ENCODE measurements around the gene ZNF280A.
"Not testable (repeated sequence)": the region's sequence is repeated elsewhere in the genome, so short reads cannot be mapped to it uniquely, and the experiment has no call there.

Gene ZNF280A

DNA sequence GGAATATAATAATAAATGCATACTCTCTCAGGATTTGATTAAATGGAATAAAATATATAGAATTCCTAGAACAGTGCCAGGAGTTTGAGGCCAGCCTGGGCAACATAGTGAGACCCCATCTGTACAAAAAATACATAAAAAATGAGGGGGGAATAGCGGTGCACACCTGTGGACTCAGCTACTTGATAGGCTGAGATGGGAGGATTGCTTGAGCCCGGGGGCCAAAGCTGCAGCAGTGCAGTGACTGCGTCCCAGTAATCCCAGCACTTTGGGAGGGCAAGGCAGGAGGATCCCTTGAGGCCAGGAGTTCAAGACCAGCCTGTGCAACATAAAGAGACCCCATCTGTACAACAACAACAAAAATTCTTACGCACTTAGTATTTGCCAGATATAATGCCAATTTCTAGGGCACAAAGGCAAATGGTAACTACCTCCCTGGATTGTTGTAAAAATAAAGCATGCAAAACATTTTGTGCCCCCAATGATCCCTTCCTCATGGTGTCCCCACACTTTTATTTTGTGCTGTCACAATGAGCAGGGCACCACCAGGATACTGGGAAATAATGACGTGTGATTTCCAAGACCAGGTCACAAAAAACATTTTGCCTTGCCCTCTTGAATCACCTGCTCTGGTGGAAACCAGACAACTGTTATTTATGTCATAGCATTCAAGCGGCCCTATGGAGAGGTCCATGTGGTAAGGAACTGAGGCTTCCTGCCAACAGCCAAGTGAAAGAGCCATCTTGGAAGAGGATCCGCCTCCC is 18.3 kb upstream of the ZNF280A start:
- DNase-seq, result no peak

DNA sequence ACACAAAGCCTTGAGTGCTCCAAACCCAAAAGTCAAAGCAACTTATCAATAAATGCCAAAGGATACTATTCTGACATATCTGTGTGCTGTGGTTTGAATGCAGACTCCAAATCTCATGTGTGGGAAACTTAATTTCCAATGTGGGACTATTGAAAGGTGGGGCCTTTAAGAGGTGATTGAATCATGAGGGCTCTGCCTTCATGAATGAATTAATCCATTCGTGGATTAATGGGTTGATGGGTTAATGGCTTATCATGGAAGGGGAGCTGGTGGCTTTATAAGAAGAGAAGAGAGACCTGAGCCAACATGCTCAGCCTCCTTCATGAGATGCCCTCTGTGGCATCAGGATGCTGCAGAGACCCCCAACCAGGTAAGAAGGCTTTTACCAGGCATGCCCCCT is 16.8 kb upstream of the ZNF280A start:
- DNase-seq, result no peak

DNA sequence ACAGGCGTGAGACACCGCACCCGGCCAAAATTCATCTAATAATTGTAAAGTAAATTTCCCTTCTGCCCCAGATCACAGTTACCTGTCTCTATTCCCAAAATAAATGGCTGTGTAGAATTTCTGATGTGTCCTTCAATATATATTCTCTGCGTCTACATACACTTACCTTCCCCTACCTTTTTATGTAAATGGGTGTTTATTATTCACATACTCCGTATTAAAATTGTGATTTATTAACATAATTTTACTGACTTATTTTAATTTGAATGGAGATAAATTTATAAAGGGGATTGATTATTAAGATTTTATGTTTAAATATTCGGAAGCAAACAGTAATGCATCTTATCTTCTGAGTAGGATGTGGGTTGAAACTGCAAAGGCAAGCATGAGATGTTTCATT is 16.4 kb upstream of the ZNF280A start:
- no peak for DNase-seq

DNA sequence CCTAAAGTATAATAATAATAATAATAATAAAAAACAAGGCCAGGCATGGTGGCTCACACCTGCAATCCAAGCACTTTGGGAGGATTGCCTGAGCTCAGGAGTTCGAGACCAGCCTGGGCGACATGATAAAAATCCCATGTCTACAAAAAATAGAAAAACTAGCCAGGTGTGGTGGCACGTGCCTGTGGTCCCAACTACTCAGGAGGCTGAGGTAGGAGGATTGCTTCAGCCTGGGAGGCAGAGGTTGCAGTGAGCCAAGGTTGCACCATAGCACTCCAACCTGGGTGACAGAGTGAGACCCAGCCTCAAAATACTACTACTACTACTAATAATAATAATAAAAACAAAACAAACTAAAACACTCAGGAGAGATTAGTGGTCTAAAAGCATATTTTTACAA is 15.6 kb upstream of the ZNF280A start:
- no peak for DNase-seq

DNA sequence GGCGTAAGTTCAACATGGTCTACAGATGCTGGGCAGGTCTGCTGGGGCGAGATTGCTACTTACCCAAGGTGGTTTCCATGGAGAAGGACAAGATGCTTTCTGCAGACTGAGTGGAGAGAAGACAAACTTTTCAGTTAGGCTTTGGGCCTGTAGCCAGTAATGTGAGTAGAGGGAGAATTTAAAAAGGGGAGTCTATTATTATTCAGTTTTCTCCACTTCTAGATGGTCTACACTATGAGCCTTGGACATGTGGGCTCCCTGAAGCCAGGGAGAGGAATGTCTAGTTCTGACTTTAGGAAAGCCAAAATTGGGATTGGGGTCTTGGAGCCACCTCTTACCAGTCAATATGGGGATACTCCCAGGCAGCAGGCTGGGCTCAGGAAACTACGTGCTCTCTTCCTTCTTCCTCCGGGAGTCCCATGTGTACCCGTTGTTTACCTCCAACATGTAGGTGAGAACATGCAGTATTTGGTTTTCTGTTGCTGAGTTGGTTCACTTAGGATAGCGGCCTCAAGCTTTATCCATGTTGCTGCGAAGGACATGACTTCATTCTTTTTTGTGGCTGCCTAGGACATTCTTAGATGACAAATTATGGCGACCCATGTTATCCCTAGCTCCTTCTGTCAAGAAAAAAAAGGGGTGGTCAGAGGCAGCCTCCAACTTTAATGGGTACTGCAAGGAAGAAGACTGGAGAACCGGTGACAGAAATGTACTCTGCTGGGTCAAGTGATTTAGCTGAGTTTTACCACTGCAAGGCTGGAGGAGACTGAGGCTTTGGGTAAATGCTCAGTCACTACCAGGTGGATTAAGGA is 14.7 kb upstream of the ZNF280A start:
- DNase-seq, result no peak

DNA sequence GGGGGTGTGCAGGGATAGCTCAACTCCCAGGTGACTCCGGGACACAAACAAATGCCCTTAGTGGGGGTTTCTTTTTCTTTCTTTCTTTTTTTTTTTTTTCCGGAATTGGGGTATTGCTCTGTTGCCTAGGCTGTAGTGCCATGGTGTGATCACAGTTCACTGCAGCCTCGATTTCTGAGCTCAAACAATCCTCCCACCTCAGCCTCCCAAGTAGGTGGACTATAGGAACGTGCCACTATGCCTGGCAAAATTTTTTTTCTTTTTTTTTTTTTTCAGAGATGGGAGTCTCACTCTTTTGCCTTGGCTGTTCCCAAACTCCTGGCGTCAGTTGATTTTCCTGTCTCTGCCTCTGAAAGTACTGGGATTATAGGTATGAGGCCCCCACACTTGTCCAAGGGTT is 13.8 kb upstream of the ZNF280A start:
- no peak for DNase-seq

DNA sequence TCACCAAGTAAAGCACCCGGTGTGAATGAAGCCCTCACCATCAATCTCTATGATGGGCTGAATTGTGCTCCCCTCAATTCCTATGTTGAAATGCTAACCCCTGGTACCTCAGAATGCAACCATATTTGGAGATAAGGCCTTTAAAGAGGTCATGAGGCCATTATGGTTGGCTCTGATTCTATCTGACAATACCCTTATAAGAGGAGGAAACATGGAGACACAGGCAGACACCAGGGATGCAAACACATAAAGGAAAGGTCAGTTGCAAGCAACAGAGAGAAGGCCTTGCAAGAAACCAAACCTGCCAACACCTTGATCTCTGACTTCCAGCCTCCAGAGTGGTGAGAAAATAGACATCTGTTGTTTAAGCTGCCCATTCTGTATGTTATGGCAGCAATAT is 13.3 kb upstream of the ZNF280A start:
- DNase-seq, result no peak

DNA sequence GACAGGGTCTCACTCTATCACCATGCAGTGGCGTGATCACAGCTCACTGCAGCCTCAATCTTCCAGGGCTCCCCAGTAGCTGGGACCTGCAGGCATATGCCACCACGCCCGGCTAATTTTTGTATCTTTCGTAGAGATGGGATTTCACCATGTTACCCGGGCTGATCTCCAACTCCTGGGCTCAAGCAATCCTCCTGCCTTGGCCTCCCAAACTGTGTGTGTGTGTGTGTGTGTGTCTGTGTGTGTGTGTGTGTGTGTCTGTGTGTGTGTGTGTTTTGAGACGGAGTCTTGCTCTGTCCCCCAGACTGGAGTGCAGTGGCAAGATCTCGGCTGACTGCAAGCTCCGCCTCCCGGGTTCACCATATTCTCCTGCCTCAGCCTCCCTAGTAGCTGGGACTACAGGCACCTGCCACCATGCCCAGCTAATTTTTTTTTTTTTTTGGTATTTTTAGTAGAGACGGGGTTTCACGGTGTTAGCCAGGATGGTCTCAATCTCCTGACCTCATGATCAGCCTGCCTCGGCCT is 12.5 kb upstream of the ZNF280A start:
- not testable (repeated sequence) for DNase-seq

DNA sequence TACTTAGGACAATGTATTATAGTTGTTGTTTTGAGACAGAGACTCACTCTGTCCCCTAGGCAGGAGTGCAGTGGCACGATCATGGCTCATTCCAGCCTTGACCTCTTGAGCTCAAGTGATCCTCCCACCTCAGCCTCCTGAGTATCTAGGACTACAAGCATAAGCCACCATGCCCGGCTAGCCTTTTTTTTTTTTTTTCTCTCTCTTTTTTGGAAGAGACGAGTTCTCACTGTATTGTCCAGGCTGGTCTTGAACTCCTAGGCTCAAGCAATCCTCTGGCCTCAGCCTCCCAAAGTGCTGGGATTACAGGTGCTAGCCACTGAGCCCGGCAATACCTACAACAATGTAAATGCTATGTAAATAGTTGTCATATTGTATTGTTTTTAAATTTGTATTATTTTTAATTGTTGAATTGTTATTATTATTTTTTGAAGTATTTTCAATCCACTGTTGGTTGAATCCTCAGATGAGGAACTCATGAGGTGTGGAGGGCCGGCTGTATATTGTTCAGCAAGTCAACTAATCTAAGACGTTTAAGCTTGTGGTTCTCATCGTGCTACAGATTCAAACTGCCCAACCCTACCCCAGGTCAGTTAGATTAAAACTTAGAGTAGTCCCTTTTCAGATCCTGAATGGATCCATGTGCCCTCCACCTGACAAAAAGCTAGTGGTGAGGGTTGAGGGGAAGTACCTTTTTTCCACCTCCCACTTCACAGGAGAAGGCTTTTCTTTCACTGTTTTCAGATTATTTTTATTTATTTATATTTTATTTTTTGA is 11.9 kb upstream of the ZNF280A start:
- no peak for DNase-seq

DNA sequence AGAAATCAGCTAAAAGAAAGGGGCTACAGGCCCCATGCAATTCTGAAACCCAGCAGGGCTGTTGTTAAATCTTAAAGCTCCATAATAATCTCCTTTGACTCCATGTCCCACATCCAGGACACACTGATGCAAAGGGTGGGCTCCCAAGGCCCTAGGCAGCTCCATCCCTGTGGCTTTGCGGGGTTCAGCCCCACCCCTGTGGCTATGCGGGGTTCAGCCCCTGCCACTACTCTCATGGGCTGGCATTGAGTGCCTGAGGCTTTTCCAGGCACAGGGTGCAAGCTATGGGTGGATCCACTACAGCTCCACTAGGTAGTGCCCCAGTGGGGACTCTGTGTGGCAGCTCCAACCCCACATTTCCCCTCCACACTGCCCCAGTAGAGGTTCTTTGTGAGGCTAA is 8.7 kb upstream of the ZNF280A start:
- no peak for DNase-seq

DNA sequence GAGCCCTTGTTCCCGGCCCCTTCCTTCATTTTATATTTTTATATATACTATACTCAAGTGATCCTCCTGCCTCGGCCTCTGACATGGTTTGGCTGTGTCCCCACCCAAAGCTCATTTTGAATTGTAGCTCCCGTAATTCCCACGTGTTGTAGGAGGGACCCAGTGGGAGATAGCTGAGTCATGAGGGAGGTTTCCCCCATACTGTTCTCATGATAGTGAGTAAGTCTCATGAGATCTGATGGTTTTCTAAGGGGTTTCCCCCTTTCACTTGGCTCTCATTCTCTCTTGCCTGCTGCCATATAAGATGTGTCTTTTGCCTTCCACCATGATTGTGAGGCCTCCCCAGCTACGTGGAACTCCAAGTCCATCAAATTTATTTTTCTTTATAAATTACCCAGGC is 7.2 kb upstream of the ZNF280A start:
- no peak for DNase-seq

DNA sequence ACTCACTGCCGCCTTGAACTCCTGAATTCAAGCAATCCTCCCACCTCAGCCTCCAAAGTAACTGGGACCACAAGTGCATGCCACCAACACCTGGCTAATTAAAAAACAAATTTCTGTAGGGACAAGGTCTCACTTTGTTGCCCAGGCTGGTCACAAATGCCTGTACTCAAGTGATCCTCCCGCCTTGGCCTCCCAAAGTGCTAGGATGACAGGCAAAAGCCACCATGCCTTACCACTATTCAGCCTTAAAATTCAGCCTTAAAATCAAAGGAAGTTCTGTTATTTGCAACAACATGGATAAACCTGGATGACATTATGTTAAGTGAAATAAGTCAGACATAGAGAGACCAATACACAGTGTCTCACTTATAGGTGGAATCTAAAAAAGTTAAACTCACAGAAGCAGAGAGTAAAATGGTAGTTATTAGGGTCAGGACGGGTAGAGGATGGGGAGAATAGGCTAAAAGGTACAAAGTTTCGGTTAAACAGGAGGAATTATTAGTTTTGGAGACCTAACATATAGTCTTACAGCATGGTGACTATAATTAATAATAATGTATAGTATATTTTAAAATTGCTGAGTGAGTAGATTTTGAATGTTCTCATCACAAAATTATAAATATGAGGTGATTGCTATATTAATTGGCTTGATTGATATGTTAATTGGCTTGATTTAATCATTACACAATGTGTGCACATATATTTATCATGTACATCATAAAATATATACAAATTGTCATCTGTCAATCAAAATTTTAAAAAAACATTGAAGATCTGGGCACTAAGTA is 6.2 kb upstream of the ZNF280A start:
- DNase-seq, result no peak

DNA sequence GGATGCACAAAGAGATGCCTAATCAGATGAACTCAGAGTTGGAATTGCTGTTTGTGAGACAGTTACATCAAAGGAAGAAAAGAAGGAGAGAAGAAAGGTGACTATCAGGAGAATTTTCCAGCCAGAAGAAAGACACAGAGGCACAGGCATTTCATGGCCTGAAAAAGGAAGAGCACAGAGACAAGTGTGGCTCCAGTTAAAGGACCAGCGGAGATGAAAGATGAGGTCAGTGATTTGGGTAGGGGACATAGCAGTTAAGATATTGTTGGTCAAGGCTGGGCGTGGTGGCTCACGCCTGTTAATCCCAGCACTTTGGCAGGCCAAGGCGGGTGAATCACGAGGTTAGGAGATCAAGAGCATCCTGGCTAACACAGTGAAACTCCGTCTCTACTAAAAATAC is 3.4 kb upstream of the ZNF280A start:
- no peak for DNase-seq

DNA sequence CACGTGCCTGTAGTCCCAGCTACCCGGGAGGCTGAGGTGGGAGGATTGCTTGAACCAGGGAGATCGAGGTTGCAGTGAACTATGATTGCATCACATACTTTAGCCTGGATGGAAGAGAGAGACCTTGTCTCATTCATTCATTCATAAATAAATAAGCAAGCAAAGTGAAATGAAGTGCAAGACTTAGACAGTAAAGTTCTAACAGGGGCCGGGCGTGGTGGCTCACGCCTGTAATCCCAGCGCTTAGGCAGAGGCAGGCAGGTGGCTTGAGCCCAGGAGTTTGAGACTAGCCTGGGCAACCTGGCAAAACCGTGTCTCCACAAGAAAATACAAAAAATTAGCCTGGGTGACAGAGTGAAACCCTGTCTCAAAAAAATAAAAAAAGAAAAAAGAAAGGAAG is 1.6 kb upstream of the ZNF280A start:
- no peak for DNase-seq

DNA sequence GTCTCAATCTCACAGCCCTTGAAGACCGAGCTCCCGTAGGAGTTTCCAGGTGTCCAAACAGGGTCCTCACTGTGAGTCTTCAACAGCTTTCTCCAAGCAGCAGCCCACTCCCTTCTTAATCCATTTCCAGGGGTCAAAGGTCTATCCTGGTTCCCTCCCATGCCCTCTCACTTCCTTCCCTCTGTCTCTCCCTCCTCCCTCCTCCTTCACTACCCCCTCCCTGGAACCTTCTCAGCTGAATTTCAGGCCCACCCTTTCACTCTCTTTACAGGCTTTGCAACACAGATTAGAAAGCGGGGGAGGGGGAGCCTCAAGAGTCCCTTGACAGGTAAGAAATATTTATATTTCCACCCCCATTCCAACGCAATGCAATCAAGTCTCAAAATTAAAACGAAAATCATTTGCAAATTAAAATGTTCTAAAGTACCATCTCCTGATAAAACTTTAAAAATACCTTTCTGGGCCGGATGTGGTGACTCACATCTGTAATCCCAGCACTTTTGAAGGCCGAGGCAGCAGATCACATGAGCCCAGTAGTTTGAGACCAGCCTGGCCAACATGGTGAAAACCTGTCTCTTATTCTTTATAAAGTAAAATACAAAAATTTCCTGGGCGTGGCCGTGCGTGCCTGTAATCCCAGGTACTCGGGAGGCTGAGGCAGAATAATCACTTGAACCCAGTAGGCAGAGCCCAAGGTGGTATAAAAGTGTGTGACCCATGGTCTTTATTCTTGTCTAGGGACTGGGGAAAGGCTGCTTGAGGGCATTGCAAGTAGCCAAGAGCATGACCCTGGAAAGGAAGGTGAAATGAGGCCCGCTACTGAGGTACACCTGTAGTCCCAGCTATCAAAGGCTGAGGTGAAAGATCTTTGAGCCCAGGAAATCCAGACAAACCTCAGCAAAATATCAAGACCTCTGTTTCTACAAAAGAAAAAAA is 865 bp upstream of the ZNF280A start:
- DNase-seq, result no peak

DNA sequence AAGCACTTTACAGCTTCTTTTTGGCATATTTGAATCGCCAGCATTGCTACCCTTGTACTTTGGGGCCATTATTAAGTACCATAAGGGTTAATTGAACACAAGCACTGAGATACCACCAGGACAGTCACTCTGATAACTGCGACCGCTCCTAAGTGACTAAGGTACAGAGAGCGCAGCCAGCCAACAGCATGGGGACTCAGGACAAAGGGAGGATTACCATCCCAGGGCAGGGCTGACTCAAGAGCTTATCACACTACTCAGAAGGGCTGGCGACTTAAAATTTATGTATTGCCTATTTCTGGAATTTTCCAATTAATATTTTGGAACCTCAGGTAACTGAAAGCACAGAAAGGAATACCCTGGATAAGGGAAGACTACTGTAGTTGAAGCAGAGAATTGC is 479 bp downstream of the ZNF280A start:
- DNase-seq, result no peak

DNA sequence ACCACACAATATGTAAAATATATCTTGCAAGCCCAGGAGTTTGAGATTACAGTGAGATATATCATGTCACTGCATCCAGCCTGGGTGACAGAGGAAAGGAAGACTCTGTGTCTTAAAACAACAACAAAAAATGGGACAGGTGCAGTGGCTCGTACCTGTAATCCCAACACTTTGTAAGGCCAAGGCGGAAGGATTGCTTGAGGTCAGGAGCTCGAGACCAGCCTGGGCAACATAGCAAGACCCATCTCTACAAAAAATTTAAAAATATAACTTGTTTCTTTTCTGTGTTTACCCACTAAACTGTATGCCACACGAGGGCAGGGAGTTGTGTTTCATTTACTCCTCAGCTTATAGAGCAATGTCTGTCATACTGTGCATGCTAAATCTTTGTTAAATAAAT is 3.1 kb downstream of the ZNF280A start:
- DNase-seq, result no peak

DNA sequence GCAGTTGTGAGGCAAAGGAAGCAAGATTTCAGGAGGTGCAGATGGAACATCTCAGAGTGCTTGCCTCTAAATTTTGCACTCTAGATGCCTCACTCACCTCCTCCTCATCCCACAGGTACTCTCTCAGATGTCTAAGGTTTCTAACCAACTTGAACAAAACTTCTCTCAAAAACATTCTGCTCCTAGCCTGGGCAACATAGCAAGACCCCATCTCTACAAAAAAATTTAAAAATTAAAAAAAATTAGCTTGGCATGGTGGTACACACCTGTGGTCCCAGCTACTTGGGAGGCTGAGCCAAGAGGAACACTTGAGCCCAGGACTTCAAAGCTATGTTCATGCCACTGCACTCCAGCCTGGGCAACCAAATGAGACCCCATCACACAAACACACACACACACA is 4.2 kb downstream of the ZNF280A start:
- no peak for DNase-seq

DNA sequence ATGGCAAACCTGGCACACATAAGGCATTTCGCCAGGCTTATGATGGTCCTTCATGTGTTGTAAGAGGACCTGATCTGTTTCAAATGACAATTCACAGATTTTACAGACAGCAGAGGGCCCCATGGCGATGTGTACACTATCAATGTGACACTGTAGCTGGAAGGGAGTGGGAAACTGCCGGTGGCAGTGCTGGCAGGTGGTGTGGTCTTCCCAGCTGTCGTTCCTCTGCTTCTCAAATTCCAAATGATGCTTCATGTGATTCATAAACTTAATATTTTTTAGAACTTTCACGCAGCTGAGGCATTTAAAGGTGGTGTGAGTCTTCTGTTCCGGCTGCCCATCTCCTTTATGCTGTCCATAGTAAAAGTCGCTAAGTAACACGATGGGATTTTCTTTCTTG is 5.6 kb downstream of the ZNF280A start:
- DNase-seq, result not testable (repeated sequence)

DNA sequence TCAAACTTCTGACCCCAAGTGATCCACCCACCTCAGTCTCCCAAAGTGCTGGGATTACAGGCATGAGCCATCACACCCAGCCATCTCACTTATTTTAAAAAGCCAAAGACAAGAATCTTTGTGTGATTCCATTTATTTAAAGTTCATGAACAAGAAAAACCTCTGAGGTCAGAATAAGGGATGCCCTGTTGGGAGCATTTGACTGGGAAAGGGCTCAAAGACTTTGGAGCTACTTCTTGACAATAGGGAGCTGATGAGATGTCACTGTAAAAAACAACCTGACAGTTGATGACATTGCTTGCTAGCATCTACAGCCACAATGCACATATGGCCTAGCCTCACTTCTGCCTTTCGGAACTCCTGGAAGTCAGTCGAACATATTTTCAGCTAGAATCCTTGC is 6.5 kb downstream of the ZNF280A start:
- no peak for DNase-seq

DNA sequence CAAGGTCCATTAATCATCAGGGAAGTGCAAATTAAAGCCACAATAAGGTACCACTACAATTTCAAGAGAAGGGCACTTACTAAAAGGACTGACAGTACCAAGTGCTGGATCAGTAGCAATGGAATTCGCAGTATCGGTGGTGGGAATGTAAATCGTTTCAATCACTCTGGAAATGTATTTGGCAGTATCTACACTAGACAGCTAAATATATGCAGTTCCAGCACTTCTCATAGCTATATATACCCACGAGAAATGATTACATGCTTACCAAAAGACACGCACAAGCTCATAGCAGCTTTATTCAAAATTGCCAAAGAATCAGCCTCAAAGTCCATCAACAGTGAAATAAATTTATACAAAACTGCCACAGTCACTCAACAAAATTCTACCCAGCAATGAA is 7.1 kb downstream of the ZNF280A start:
- DNase-seq, result no peak

DNA sequence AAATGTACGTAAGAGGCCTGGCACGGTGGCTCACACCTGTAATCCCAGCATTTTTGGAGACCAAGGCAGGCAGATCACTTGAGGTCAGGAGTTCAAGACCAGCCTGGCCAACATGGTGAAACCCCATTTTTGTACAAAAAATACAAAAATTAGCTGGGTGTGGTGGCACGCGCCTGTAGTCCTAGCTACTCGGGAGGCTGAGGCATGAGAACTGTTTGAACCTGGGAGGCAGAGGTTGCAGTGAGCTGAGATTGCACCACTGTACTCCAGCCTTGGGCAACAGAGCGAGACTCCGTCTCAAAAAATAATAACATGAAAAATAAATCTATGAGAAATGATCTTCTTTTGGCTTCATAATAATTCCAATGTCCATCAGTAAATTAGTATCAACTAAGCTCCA is 9.2 kb downstream of the ZNF280A start:
- not testable (repeated sequence) for DNase-seq

Data from CD4-positive, alpha-beta T cell treated with Interleukin-15 for 1 hour (primary cell).